HEK293 (cell line): ENCODE measurements around the gene MPV17.

Experiments
- CTCF ChIP-seq: fragments of 450-650 bp; formaldehyde crosslinking; IDR thresholded peaks from 2 replicates; pipeline ENCODE4 v1.5.1; 2016; ENCODE audit warnings: missing biosample characterization, missing genetic modification characterization
- REST ChIP-seq: fragments of 450-650 bp; formaldehyde crosslinking; IDR thresholded peaks from 2 replicates; pipeline ENCODE4 v1.5.1; 2016; ENCODE audit warnings: missing biosample characterization, missing genetic modification characterization
- ZNF791 ChIP-seq: fragments of 450-650 bp; formaldehyde crosslinking; IDR thresholded peaks from 2 replicates; pipeline ENCODE4 v1.5.1; 2016; ENCODE audit warnings: missing biosample characterization, missing genetic modification characterization

GRCh38 chr2:27307545-27308358 is 15.1 kb downstream of the MPV17 start:
- TF ChIP-seq CTCF (tag by site-specific recombination), result no peak
- TF ChIP-seq ZNF791 (tag by site-specific recombination), result no peak
- TF ChIP-seq REST, result no peak
